Forelimb muscle (tissue), 1 donor: ENCODE data around the gene P2RY2. TPM values are rescaled to one million over a fixed set of nuclear protein-coding genes. Genes with fewer than 3 reads are reported as not detected.
"Not testable (repeated sequence)": the region's sequence is repeated elsewhere in the genome, so short reads cannot be mapped to it uniquely, and the experiment has no call there.

ENCODE experiments used
- DNase-seq: peaks from one replicate; pipeline ENCODE4 v3.0.0-alpha.2; 2013; ENCODE audit warnings: low read depth
- polyA plus RNA-seq: library from polyadenylated mRNA; unstranded; fragments of 120-200 nt; gene quantifications from one replicate; pipeline ENCODE4 v1.2.1, GENCODE V29; 2013; ENCODE audit not compliant: insufficient read length

Gene P2RY2
- polyA plus RNA-seq, 1 donor, result 2.0 TPM

GRCh38 chr11:73187854-73188253 lies 30.2 kb upstream of the P2RY2 start:
- DNase-seq, result no peak

- DNase-seq, result no peak
Observed at GRCh38 chr11:73188301-73188700, 29.8 kb upstream of the P2RY2 start.

- no peak for DNase-seq
Observed at GRCh38 chr11:73189315-73189714, 28.8 kb upstream of the P2RY2 start.

- no peak for DNase-seq
Observed at GRCh38 chr11:73189723-73190556, 28.1 kb upstream of the P2RY2 start.

- no peak for DNase-seq
Observed at GRCh38 chr11:73190557-73190885, 27.6 kb upstream of the P2RY2 start.

GRCh38 chr11:73191151-73191550 lies 26.9 kb upstream of the P2RY2 start:
- no peak for DNase-seq

GRCh38 chr11:73192272-73192671 lies 25.8 kb upstream of the P2RY2 start:
- no peak for DNase-seq

GRCh38 chr11:73193251-73194033 lies 24.6 kb upstream of the P2RY2 start:
- no peak for DNase-seq

- no peak for DNase-seq
Observed at GRCh38 chr11:73194034-73194507, 24.0 kb upstream of the P2RY2 start.

GRCh38 chr11:73194593-73194992 lies 23.5 kb upstream of the P2RY2 start:
- no peak for DNase-seq

- no peak for DNase-seq
Observed at GRCh38 chr11:73195191-73196007, 22.7 kb upstream of the P2RY2 start.

- DNase-seq, result no peak
Observed at GRCh38 chr11:73196576-73196975, 21.5 kb upstream of the P2RY2 start.

- DNase-seq, result no peak
Observed at GRCh38 chr11:73197348-73197747, 20.7 kb upstream of the P2RY2 start.

GRCh38 chr11:73197787-73198186 lies 20.3 kb upstream of the P2RY2 start:
- not testable (repeated sequence) for DNase-seq

- DNase-seq, result no peak
Observed at GRCh38 chr11:73198677-73199076, 19.4 kb upstream of the P2RY2 start.

- DNase-seq, result no peak
Observed at GRCh38 chr11:73199446-73199845, 18.6 kb upstream of the P2RY2 start.

- no peak for DNase-seq
Observed at GRCh38 chr11:73200256-73200655, 17.8 kb upstream of the P2RY2 start.

GRCh38 chr11:73201249-73201648 lies 16.8 kb upstream of the P2RY2 start:
- DNase-seq, result no peak

- no peak for DNase-seq
Observed at GRCh38 chr11:73201888-73202780, 15.9 kb upstream of the P2RY2 start.

GRCh38 chr11:73203322-73203721 lies 14.8 kb upstream of the P2RY2 start:
- DNase-seq, result no peak

GRCh38 chr11:73203790-73204189 lies 14.3 kb upstream of the P2RY2 start:
- DNase-seq, result no peak
